ENCODE measurements around the gene SMYD1. TPM values are rescaled to one million over a fixed set of nuclear protein-coding genes. Genes with fewer than 3 reads are reported as not detected.

SMYD1 gene
- polyA plus RNA-seq, 1 donor from 2014 or later = not detected

- H3K36me3 ChIP-seq (ENCODE audit: insufficient read depth, low read length) = no peaks in the 10 kb centered on the region
- H3K9me2 ChIP-seq (ENCODE audit: insufficient read depth, low read length) = no peaks in the 10 kb centered on the region
- H3K4me3 ChIP-seq (ENCODE audit: low read length) = no peak overlapping the region
- no peak overlapping the region for H3K9ac ChIP-seq (ENCODE audit: low read length)
- no peak overlapping the region for H2AFZ ChIP-seq (ENCODE audit: low read depth, low read length)
- no peaks in the 10 kb centered on the region for H3K27me3 ChIP-seq (ENCODE audit: insufficient read depth, low read depth, low read length)
- peak; percentile 39 for TF ChIP-seq EP300 (conservative IDR thresholded peaks at IDR 0.05; ENCODE audit: poor library complexity, severe bottlenecking)
- peak; percentile 34 for TF ChIP-seq POLR2AphosphoS5 (IDR thresholded peaks at IDR 0.05)
- TF ChIP-seq RAD21 (conservative IDR thresholded peaks at IDR 0.05) = no peak
- TF ChIP-seq EZH2 (IDR thresholded peaks at IDR 0.05; ENCODE audit: borderline replicate concordance, insufficient read depth, low read length, poor library complexity, severe bottlenecking) = no peak
- no peaks in the 10 kb centered on the region for H4K20me1 ChIP-seq (ENCODE audit: insufficient read depth)
- H3K27ac ChIP-seq (ENCODE audit: low read length) = peak overlapping the region; percentile 60
- H3F3A ChIP-seq (ENCODE audit: insufficient read depth, low read length, poor library complexity, severe bottlenecking) = no peaks in the 10 kb centered on the region
- H3K4me2 ChIP-seq (ENCODE audit: low read length) = no peak overlapping the region
- H3K79me2 ChIP-seq (replicated peaks; ENCODE audit: insufficient read depth, low read length) = no peaks in the 10 kb centered on the region
- H3K9me3 ChIP-seq (ENCODE audit: low read length) = no peaks in the 10 kb centered on the region
Measured at GRCh38 chr2:88095022-88095421, 27.4 kb downstream of the SMYD1 start.

GRCh38 chr2:88096708-88097107 lies 29.1 kb downstream of the SMYD1 start:
- Histone ChIP-seq H3K9me2 (ENCODE audit: insufficient read depth, low read length) (no peaks in the 10 kb centered on the region), H3K9ac (ENCODE audit: low read length) (no peak overlapping the region), H4K20me1 (ENCODE audit: insufficient read depth) (no peaks in the 10 kb centered on the region), H3K27ac (ENCODE audit: low read length) (no peak overlapping the region), H3K27me3 (ENCODE audit: insufficient read depth, low read depth, low read length) (no peaks in the 10 kb centered on the region), H3F3A (ENCODE audit: insufficient read depth, low read length, poor library complexity, severe bottlenecking) (no peaks in the 10 kb centered on the region), H3K36me3 (ENCODE audit: insufficient read depth, low read length) (no peaks in the 10 kb centered on the region), H2AFZ (ENCODE audit: low read depth, low read length) (no peak overlapping the region), H3K79me2 (replicated peaks; ENCODE audit: insufficient read depth, low read length) (no peaks in the 10 kb centered on the region), H3K4me3 (ENCODE audit: low read length) (no peak overlapping the region), H3K4me2 (ENCODE audit: low read length) (no peak overlapping the region), H3K9me3 (ENCODE audit: low read length) (no peaks in the 10 kb centered on the region)
- TF ChIP-seq CTCF (IDR thresholded peaks at IDR 0.05; ENCODE audit: poor library complexity, severe bottlenecking) (no peak), SMC3 (conservative IDR thresholded peaks at IDR 0.05; ENCODE audit: poor library complexity) (no peak), MXI1 (conservative IDR thresholded peaks at IDR 0.05; ENCODE audit: poor library complexity, severe bottlenecking) (no peak), POLR2AphosphoS5 (IDR thresholded peaks at IDR 0.05) (no peak), REST (IDR thresholded peaks at IDR 0.05; ENCODE audit: borderline replicate concordance) (no peak), RAD21 (conservative IDR thresholded peaks at IDR 0.05) (no peak), TAF1 (IDR thresholded peaks at IDR 0.05; ENCODE audit: low read depth) (no peak), EZH2 (IDR thresholded peaks at IDR 0.05; ENCODE audit: borderline replicate concordance, insufficient read depth, low read length, poor library complexity, severe bottlenecking) (no peak), EP300 (conservative IDR thresholded peaks at IDR 0.05; ENCODE audit: poor library complexity, severe bottlenecking) (no peak)

Data from neural cell (in vitro differentiated cells).